ENCODE results near the gene PKNOX2.

The PKNOX2 gene

DNA sequence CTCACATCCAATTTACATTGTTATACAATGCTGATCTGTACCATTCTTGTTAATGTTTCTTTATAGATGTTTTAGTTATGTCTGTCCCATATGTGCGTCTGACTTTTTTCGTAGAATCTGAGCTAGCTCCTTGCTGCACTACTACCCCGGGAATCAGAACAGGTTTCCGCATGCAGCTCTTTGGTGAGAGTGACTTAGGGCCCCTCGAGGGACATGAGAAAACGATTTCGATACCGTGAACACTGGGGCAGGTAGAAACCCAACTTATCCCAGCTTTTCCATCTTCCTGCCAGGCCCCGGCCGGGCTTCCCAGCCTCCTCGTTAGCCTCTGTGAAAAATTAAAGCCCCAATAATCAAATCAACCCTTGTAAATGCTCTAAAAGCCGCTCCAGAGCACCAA lies 23.4 kb upstream of the PKNOX2 start:
- no peak overlapping the region for H3K4me2 ChIP-seq (ENCODE audit: insufficient read depth, low read length)
- peaks cover 18% of the 10 kb centered on the region for H3K27me3 ChIP-seq (ENCODE audit: insufficient read depth, low read length, poor library complexity)
- 0 out of 2 replicates have a peak, but pooled peaks cover 5% of the 10 kb centered on the region for H3K4me1 ChIP-seq (ENCODE audit: insufficient read depth, low read length)
- H3K9me3 ChIP-seq (ENCODE audit: insufficient read depth, low read length, severe bottlenecking), result no peaks in the 10 kb centered on the region
- no peak for ATAC-seq (ENCODE audit: insufficient read depth, low read depth)
- H3K36me3 ChIP-seq (ENCODE audit: insufficient read depth, low read length), result no peaks in the 10 kb centered on the region
- no peaks in the 10 kb centered on the region for H3K79me2 ChIP-seq (ENCODE audit: insufficient read depth, low read length)
- no peak overlapping the region for H2AFZ ChIP-seq (ENCODE audit: low read depth, low read length)
- DNase-seq, result no peak
- no peak overlapping the region for H3K4me3 ChIP-seq (ENCODE audit: low read depth in 1 of 2, low read length in 2 of 2)
- H4K20me1 ChIP-seq (ENCODE audit: insufficient read depth, low read length), result no peaks in the 10 kb centered on the region; the same call in none of the 2 replicates
- TF ChIP-seq, protein P1, sequence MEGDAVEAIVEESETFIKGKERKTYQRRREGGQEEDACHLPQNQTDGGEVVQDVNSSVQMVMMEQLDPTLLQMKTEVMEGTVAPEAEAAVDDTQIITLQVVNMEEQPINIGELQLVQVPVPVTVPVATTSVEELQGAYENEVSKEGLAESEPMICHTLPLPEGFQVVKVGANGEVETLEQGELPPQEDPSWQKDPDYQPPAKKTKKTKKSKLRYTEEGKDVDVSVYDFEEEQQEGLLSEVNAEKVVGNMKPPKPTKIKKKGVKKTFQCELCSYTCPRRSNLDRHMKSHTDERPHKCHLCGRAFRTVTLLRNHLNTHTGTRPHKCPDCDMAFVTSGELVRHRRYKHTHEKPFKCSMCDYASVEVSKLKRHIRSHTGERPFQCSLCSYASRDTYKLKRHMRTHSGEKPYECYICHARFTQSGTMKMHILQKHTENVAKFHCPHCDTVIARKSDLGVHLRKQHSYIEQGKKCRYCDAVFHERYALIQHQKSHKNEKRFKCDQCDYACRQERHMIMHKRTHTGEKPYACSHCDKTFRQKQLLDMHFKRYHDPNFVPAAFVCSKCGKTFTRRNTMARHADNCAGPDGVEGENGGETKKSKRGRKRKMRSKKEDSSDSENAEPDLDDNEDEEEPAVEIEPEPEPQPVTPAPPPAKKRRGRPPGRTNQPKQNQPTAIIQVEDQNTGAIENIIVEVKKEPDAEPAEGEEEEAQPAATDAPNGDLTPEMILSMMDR (IDR thresholded peaks at IDR 0.05; ENCODE audit: borderline replicate concordance, extremely low read depth, low read length, poor library complexity, severe bottlenecking), result no peak
- no peak for TF ChIP-seq EZH2 (IDR thresholded peaks at IDR 0.05; ENCODE audit: borderline replicate concordance, low read depth, low read length, severe bottlenecking)
- H3K9ac ChIP-seq (ENCODE audit: low read depth, low read length), result no peak overlapping the region
- no peak overlapping the region for H3K27ac ChIP-seq (ENCODE audit: low read length)

DNA sequence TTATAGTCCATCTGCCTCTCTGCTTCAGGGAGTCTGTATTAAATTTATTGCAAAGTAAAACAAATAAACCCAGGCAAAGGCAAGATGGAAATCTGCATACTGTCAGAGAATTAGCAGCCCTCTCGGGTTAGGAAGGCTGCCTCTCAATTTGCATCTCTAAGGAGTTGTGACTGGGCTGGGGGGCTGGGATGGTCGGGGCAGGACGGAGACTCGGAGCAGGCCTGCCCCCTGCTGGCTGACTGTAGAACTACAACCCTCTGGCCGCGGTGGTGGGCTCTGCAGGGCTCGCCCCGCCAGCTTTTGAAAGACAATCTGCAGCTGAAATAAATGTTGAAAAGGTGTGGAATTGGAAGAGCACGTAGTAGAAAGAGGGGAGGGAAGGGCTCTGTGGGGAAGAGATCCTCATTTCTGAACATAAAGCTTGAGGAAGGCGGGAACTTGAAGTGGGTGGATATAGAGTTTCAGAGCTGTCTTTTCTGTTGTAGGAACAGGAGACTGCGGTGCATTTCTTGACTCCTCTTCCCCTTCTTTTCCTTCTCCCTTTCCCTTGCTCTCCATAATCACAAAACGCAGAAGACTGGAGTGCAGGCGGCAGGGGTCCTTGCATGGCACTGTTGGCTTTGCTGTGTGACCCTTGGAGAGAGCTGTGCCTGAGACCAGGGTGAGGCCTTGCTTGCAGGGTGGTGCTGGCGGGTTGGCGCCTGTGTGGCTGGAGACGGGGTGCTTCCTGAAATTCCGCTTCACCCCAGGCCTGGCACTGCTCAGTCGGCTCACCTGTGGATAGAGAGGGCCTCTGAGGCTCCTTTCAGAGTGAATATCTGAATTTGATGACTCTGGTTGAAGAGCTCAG lies 22.6 kb upstream of the PKNOX2 start:
- ATAC-seq (ENCODE audit: insufficient read depth, low read depth) (peak; percentile 97), DNase-seq (peak; percentile 64)
- no peak overlapping the region for H3K9ac ChIP-seq (ENCODE audit: low read depth, low read length)
- TF ChIP-seq, protein P1 (IDR thresholded peaks at IDR 0.05; ENCODE audit: borderline replicate concordance, extremely low read depth, low read length, poor library complexity, severe bottlenecking), result peak; percentile 93
- TF ChIP-seq EZH2 (IDR thresholded peaks at IDR 0.05; ENCODE audit: borderline replicate concordance, low read depth, low read length, severe bottlenecking), result no peak
- H2AFZ ChIP-seq (ENCODE audit: low read depth, low read length), result peak overlapping the region; percentile 45; the same call in 1 of the 2 replicates
- H3K4me1 ChIP-seq (ENCODE audit: insufficient read depth, low read length), result 0 out of 2 replicates have a peak, but pooled peaks cover 5% of the 10 kb centered on the region
- H3K27ac ChIP-seq (ENCODE audit: low read length), result no peak overlapping the region
- no peaks in the 10 kb centered on the region for H3K36me3 ChIP-seq (ENCODE audit: insufficient read depth, low read length)
- H3K4me2 ChIP-seq (ENCODE audit: insufficient read depth, low read length), result no peak overlapping the region
- H3K79me2 ChIP-seq (ENCODE audit: insufficient read depth, low read length), result no peaks in the 10 kb centered on the region
- no peak overlapping the region for H3K4me3 ChIP-seq (ENCODE audit: low read depth in 1 of 2, low read length in 2 of 2)
- no peaks in the 10 kb centered on the region; the same call in none of the 2 replicates for H4K20me1 ChIP-seq (ENCODE audit: insufficient read depth, low read length)
- H3K9me3 ChIP-seq (ENCODE audit: insufficient read depth, low read length, severe bottlenecking), result no peaks in the 10 kb centered on the region
- peaks cover 16% of the 10 kb centered on the region for H3K27me3 ChIP-seq (ENCODE audit: insufficient read depth, low read length, poor library complexity)

DNA sequence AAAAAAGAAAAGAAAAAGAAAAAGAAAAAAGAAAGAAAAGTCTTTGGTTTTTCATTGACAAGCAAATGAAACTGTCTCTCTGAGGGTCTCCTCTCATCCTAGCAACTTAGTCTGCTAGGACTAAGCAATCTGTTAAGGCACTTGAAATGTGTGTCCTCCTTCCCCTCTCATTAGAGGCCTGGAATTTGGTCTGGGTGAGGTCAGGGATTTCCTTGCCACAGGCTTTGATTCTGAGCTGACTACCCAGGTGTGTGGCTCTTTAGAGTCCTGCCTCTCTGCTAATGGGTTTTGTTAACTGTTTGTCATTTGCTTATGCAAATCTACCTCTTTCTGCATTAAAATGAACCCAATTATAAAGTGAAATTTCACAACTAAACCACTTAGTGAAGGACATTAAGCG lies 18.3 kb upstream of the PKNOX2 start:
- TF ChIP-seq, protein P1 (IDR thresholded peaks at IDR 0.05; ENCODE audit: borderline replicate concordance, extremely low read depth, low read length, poor library complexity, severe bottlenecking), result no peak
- no peak for TF ChIP-seq EZH2 (IDR thresholded peaks at IDR 0.05; ENCODE audit: borderline replicate concordance, low read depth, low read length, severe bottlenecking)
- ATAC-seq (ENCODE audit: insufficient read depth, low read depth), result no peak
- no peak overlapping the region for H3K4me3 ChIP-seq (ENCODE audit: low read depth in 1 of 2, low read length in 2 of 2)

More for the DNA sequence above, 18.3 kb upstream of the PKNOX2 start:
- no peak for DNase-seq
- Histone ChIP-seq H3K27me3 (ENCODE audit: insufficient read depth, low read length, poor library complexity) (peaks cover 22% of the 10 kb centered on the region), H3K9me3 (ENCODE audit: insufficient read depth, low read length, severe bottlenecking) (no peaks in the 10 kb centered on the region), H4K20me1 (ENCODE audit: insufficient read depth, low read length) (no peaks in the 10 kb centered on the region; the same call in none of the 2 replicates), H2AFZ (ENCODE audit: low read depth, low read length) (no peak overlapping the region), H3K4me2 (ENCODE audit: insufficient read depth, low read length) (no peak overlapping the region), H3K27ac (ENCODE audit: low read length) (no peak overlapping the region), H3K36me3 (ENCODE audit: insufficient read depth, low read length) (no peaks in the 10 kb centered on the region), H3K79me2 (ENCODE audit: insufficient read depth, low read length) (no peaks in the 10 kb centered on the region), H3K4me1 (ENCODE audit: insufficient read depth, low read length) (0 out of 2 replicates have a peak, but pooled peaks cover 5% of the 10 kb centered on the region), H3K9ac (ENCODE audit: low read depth, low read length) (no peak overlapping the region)
